Testis (tissue), 2 donors: ENCODE results near the gene AGAP2.

Experiments
- POLR2A ChIP-seq: fragments of 450-650 bp; IDR thresholded peaks from one replicate; pipeline ENCODE4 v1.6.1; 2017; ENCODE audit warnings: antibody characterized with exemption, mild to moderate bottlenecking, moderate library complexity
- TF ChIP-seq, protein P1 (sequence below), 3 experiments: fragments of 450-650 bp in 2 of 3; fragments of 200-600 bp in 1 of 3; sonication (generic) in 1 of 3; IDR thresholded peaks; one replicate each; pipeline ENCODE4 v1.5.1; 2016 to 2019; ENCODE audit warnings: antibody characterized with exemption in 3 of 3, mild to moderate bottlenecking in 2 of 3, moderate library complexity in 1 of 3

DNA sequence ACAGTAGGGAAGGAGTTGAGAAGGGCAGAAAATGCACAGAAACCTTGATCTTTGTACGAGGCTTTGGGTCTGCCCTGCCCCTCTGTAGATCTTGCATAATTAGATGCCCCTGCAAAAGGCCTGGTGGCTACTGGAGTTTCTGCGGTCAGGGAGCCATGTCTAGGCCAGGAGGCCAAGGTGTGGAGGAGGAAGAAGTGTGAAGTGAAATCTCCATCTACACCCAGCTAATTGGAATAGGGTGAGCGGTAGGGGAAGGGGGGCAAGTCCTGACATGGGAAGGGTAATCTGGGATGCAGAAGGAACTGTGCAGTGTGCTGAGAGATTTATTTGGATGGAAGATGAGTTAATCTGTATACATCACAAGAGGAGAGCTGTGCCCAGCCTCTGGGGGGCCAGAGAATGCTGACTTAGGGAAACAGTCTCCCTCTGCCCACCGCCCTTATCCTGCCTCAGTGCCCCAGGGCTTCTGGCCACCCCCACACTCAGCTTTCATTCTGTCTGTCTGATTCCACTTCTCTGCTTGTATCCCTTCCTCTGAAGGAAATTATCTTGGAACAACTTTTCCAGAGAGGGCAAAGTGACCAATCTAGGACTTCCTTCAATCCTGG lies 23.0 kb upstream of the AGAP2 start:
- TF ChIP-seq, protein P1, sequence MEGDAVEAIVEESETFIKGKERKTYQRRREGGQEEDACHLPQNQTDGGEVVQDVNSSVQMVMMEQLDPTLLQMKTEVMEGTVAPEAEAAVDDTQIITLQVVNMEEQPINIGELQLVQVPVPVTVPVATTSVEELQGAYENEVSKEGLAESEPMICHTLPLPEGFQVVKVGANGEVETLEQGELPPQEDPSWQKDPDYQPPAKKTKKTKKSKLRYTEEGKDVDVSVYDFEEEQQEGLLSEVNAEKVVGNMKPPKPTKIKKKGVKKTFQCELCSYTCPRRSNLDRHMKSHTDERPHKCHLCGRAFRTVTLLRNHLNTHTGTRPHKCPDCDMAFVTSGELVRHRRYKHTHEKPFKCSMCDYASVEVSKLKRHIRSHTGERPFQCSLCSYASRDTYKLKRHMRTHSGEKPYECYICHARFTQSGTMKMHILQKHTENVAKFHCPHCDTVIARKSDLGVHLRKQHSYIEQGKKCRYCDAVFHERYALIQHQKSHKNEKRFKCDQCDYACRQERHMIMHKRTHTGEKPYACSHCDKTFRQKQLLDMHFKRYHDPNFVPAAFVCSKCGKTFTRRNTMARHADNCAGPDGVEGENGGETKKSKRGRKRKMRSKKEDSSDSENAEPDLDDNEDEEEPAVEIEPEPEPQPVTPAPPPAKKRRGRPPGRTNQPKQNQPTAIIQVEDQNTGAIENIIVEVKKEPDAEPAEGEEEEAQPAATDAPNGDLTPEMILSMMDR (IDR thresholded peaks at IDR 0.05) = no peak
- no peak for TF ChIP-seq POLR2A
